NOMO-1 treated with DMSO at 0.1 percent for 48 hours (cell line): Measurements from ENCODE around the gene REST.
"Not testable (repeated sequence)": the region's sequence is repeated elsewhere in the genome, so short reads cannot be mapped to it uniquely, and the experiment has no call there.

Experiments
- DNase-seq: peaks from one replicate; lab custom pipeline; 2025; ENCODE audit not compliant: unreplicated experiment; lab: John Stamatoyannopoulos, UW

Gene REST, protein sequence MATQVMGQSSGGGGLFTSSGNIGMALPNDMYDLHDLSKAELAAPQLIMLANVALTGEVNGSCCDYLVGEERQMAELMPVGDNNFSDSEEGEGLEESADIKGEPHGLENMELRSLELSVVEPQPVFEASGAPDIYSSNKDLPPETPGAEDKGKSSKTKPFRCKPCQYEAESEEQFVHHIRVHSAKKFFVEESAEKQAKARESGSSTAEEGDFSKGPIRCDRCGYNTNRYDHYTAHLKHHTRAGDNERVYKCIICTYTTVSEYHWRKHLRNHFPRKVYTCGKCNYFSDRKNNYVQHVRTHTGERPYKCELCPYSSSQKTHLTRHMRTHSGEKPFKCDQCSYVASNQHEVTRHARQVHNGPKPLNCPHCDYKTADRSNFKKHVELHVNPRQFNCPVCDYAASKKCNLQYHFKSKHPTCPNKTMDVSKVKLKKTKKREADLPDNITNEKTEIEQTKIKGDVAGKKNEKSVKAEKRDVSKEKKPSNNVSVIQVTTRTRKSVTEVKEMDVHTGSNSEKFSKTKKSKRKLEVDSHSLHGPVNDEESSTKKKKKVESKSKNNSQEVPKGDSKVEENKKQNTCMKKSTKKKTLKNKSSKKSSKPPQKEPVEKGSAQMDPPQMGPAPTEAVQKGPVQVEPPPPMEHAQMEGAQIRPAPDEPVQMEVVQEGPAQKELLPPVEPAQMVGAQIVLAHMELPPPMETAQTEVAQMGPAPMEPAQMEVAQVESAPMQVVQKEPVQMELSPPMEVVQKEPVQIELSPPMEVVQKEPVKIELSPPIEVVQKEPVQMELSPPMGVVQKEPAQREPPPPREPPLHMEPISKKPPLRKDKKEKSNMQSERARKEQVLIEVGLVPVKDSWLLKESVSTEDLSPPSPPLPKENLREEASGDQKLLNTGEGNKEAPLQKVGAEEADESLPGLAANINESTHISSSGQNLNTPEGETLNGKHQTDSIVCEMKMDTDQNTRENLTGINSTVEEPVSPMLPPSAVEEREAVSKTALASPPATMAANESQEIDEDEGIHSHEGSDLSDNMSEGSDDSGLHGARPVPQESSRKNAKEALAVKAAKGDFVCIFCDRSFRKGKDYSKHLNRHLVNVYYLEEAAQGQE

DNA sequence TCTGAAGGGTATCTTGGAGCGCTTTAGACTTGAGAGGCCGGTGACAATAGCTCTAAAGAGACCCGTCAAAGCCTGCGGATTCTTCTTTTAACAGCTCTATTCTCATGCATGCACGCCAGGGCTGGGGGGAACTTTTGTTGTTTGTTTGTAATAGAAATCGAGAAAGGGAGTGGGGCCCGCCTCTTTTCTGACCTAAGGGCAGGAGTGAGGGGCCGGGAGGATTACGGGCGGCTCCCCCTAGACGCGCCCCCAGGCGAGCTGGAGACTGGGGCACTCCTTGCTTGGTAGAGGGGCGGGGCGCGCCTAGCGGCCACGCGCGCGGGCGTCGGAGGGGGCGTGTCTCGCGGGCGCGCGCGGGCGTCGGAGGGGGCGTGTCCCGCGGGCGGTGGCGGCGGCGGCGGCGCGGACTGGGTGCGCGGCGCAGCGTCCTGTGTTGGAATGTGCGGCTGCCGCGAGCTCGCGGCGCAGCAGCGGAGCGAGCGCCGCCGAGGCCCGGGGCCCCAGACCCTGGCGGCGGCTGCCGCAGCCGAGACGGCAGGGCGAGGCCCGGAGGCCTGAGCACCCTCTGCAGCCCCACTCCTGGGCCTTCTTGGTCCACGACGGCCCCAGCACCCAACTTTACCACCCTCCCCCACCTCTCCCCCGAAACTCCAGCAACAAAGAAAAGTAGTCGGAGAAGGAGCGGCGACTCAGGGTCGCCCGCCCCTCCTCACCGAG is at the start of gene REST:
Gene REST, plus strand, starts transcription at position 412 of the 717 bp plus-strand sequence. CDS start 2,739 bp downstream, outside the sequence.
- peak; percentile 58 for DNase-seq

DNA sequence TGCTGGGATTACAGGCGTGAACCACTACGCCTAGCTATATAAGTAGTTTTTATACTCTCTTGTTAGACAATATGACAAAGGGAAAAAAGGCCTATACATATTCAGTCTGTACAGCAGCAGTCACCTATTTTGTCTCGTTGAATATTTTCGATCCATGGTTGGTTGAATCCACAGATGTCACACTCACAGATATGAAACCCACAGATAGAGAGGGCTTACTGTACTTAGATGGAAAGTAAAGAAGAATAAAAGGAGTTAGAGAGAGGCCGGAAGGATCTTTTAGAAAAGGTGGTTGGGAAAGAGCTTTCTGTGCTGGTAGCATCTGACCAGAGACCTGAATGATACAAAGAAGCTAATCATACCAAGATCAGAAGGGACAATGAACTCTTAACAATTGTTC is 47.9 kb upstream of the REST start:
- no peak for DNase-seq

DNA sequence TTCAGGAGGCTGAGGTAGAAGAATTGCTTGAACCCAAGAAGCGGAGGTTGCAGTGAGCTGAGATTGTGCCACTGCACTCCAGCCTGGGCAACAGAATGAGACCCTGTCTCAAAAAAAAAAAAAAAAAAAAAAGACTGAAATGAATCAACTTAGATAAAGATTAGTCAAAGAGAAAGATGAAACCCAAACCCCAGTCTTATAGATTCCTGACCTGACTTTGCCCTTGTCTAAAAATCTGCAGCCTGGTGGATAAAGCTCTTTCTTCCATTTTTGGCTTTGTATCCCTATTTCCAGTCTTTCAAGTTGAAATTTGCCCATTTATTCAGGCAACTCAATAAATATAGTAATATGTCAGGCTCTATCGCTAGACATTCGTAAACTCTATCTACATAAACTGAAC is 46.9 kb upstream of the REST start:
- no peak for DNase-seq

GRCh38 chr4:56861360-56861759 is 46.3 kb upstream of the REST start:
- DNase-seq, result no peak

DNA sequence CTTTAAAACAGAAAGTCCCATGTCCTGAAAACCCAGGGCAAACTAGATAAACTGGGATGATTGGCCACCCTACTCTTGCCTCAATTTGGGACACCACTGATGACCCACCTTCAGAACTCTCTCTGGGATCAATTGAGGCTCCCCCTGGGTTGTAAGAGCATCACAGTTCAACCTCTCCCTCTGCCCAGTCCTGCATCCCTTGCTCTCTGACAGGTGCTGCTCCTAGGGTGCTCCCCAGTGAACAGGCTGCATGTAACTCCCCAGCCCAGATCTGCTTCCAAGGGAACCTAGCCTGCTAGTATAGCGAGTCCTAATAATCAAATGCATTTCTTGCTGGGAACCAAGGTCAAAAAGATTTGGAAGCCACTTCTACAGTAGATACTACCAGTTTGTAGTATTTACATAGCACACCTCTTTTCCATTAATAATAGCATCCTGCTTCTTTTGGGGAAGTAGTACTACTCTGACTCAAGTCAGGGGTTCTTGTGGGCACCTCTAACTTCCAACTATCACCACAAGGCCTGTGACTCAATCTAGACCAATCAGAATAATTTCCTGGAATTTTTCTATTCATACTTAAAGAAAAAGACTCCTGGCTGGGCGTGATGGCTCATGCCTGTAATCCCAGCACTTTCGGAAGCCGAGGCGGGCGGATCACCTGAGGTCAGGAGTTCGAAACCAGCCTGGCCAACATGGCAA is 44.1 kb upstream of the REST start:
- DNase-seq, result peak; percentile 90

DNA sequence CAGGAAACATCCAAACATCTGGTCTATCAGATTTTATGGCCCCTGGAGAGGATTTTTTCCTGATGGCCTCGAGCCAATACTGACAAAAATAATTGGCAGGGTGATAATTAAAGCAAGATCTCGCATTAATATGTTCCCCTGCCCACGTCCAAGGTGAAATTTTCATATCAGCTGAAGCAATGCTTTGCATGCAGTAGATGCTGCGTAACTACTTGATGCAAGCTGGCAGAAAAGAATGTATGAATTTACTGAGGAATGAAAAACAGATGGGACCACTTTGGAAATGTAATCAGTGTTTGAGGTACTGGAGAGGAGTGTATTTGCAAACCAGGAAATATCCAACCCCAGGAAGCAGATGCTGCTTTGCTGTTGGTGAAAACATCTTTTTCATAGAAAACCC is 36.8 kb upstream of the REST start:
- no peak for DNase-seq

- peak; percentile 10 for DNase-seq
These were observed 36.3 kb upstream of the REST start for GRCh38 chr4:56871371-56871866.

GRCh38 chr4:56874166-56874565 is 33.5 kb upstream of the REST start:
- DNase-seq, result no peak

GRCh38 chr4:56874923-56875322 is 32.8 kb upstream of the REST start:
- DNase-seq, result no peak

DNA sequence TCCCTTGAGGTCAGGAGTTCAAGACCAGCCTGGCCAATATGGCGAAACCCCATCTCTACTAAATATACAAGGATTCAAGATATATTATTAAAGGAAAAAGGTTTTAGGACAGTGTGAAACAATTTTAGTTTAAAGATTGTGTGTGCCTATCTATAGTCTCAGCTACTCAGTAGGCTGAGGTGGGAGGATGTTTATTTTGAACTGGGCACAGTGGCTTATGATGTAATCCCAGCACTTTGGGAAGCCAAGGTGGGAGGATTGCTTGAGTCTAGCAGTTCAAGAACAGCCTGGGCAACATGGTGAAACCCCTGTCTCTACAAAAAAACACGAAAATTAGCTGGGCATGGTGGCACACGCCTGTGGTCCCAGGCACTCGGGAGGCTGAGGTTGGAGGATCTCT is 31.4 kb upstream of the REST start:
- DNase-seq, result no peak

DNA sequence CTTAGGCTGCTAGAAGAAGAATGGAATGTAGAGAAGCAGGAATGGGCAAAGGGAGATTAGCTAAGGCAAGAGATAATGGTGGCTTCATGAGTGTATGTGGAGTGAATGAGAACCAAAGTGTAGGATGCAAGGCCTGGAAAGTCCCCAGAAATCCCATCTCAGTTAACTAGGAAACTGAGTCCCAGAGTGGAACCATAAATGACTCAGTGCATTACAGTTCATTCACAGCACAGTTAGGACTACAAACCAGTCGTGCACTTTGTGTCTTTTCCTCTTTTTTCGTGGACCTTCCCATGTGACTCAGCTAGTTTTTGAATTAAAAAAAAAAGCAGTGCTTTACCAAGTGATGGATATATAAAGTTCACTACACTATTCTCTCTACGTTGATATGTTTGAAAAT is 27.7 kb upstream of the REST start:
- no peak for DNase-seq

DNA sequence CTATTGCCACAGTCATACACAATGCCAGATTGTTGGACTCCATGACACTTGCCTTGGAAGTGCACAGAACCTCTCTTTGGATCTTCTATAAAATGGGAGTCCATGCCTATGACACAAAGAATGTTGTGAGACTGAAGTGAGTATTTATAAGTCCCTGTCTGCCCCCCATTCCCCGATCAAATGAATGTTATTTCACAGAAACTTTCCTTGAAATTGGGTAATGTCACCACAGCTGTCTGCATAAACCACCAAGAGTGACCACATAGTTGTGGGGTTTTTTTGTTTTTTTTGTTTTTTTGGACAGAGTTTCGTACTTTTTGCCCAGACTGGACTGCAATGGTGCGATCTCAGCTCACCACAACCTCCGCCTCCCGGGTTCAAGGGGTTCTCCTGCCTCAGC is 27.1 kb upstream of the REST start:
- DNase-seq, result peak; percentile 29

GRCh38 chr4:56884511-56884910 is 23.2 kb upstream of the REST start:
- DNase-seq, result not testable (repeated sequence)

DNA sequence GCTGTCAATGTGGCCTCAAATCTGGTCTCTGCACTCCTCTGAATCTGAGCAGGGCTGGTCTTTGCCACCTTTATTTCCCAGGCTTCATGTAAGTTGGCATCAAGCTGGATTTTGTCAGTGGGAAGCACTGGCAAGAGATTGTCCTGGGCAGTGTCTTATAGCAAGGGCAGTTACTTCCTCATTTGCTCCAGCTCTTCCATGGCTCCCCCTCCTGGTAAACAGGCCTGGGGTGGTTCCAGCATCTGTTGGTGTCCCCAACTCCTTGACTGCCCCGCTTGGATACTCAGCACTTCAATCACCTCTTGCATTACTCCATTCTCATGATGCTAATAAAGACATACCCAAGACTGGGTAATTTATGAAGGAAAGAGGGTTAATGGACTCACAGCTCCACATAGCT is 15.0 kb upstream of the REST start:
- peak; percentile 12 for DNase-seq

GRCh38 chr4:56897842-56898241 is 9.9 kb upstream of the REST start:
- not testable (repeated sequence) for DNase-seq

DNA sequence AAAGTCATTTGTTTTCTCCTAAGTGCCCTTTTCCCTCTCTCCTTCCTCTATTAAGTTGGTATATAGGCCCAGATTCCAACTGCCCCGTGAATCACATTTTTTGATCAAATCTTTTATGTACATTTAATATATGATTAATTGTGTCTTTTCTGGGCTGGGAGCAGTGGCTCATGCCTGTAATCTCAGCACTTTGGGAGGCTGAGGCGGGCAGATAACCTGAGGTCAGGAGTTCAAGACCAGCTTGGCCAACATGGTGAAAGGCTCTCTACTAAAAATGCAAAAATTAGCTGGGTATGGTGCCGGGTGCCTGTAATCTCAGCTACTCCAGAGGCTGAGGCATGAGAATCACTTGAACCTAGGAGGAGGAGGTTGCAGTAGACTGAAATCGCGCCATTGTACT is 7.5 kb upstream of the REST start:
- not testable (repeated sequence) for DNase-seq

DNA sequence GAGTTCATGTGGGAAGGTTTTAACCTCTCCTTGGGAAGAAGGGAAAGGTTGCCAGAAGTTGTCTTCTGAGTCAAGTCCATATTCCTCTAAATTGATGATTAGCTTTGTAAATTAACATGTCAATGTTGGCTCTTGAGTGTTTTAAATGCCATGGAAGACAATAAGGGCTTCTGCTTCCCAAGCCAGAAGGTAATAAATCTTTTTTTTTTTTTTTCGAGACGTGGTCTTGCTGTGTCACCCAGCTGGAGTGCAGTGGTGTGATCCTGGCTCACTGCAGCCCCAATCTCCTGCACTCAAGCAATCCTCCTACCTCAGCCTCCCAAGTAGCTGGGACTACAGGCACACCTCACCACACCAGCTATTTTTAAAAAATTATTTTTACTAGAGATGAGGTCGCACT is 5.0 kb upstream of the REST start:
- DNase-seq, result no peak

DNA sequence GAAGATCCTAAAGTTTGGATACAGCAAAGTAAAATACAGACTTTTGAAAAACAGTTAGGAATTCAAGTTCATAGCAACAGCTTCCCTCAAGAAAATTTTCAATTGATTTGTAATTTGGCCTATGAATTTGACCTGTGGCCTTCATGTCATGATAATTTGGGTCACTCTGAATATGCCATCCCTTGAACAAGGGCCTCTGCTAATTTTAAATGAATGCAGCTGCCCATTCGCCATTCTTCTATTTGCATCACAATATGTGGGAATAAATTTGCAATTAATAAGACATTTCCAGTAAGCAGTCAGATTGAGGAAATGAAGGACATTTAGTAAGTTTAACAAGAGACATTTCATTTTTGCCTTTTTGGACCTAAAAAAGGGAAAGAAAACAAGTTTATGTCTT is 1.9 kb upstream of the REST start:
- DNase-seq, result no peak

- peak; percentile 28 for DNase-seq
These were observed 959 bp upstream of the REST start for GRCh38 chr4:56906489-56907393.
